ENCODE data around the gene C1orf94.

Gene C1orf94

GRCh38 chr1:34176830-34177603 lies at the start of gene C1orf94:
Gene C1orf94, plus strand, starts transcription at chr1:34176907. Its CDS starts 883 bp downstream, at chr1:34177790.
- no peak for DNase-seq

DNA sequence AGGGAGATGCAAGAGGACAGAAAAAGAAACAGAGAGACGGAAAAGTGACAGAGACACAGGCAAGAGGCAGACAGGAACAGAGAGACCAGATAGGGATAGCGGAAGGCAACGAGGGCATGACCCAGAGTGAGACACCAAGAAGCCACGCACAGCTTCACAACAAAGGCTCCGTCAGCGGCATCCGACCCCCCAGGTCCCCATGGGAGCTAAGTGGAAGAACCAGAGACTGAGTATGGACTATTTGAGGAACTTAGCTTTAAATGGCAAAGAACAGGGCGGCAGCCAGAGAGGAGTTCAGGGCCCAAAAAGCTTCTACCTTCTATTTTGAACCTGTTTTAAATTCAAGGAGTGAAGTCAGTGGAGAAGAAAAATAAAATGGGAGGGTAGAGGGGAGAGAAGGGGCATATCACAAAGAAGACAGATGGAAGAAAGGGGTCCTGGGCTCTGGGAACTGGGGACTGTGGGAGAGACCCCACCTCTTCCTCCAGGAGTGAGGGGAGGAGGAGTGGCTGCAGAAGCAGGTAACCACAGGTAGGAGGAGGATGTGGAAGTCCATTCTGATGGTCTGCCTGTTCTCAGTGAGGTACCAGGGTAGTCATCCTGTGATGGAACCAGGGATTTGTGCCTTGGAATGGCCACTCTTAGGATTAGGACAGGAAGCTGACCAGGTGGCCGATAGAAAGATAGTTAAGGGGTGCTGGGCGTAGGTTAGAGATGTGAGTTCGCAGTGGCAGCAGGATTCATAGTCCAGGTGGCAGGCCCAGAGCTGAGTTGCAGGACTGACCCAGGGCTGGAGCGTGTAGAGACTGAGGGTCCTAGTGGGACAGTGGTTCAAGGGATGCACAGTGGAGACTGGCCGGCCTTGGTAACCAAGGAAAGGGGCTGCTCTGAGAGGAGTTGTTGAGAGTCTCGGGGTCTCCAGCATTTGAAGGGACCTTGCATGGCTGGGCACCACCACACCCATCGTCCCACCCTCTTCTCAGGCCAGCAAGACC lies 49.4 kb upstream of the C1orf94 start:
- no peak for DNase-seq

DNA sequence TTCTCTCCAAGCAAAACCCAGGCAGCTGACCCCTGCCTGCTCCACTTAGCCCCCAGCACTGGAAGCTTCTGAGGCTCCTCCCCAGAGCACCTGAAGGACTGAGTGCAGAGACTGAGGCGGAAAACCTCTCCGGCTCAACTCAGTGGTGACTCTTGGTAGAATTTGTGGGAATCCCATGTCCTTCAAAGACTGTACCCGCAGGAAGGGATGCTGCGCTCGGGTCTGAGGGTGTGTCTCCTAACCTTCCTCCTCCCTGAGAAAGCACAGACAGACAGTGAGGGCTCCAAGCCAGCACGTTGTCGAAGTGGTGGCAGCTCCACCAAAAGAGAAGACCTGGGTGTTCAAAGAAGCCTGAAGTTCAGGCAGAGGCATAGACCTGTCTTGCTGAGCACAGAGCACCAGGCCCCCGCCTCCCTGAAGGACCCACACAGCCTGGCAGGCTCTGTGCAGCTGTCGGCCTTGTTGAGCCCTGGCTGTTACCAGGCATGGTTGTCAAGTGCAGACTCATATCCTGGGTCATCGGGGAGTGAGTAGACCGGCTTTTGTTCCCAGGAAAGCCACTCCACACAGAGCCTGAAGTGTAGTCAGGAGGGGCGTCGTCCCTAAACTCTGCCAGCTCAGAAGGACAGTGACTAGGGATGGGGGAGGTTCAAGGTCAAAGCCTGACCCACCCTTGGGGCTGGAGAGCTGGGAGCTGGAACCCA lies 48.4 kb upstream of the C1orf94 start:
- no peak for DNase-seq

DNA sequence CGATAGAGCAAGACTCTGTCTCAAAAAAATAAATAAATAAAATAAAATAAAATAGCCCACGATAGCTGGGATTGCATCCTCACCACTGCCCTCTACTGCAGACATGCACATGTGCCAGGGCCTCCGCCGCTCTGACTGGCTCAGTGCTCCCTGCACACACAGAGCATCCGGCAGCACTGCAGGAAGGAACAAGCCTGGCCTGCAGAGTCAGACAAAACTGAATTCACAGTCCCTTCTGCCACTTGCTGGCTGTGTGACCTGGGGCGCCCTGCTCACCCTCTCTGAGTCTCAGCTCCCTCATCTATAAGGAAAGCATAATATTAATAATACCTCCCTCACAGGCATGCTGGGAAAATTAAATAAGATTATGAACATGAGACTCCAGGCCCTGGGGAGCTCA lies 47.1 kb upstream of the C1orf94 start:
- DNase-seq = no peak

GRCh38 chr1:34130306-34130705 lies 46.4 kb upstream of the C1orf94 start:
- no peak for DNase-seq

DNA sequence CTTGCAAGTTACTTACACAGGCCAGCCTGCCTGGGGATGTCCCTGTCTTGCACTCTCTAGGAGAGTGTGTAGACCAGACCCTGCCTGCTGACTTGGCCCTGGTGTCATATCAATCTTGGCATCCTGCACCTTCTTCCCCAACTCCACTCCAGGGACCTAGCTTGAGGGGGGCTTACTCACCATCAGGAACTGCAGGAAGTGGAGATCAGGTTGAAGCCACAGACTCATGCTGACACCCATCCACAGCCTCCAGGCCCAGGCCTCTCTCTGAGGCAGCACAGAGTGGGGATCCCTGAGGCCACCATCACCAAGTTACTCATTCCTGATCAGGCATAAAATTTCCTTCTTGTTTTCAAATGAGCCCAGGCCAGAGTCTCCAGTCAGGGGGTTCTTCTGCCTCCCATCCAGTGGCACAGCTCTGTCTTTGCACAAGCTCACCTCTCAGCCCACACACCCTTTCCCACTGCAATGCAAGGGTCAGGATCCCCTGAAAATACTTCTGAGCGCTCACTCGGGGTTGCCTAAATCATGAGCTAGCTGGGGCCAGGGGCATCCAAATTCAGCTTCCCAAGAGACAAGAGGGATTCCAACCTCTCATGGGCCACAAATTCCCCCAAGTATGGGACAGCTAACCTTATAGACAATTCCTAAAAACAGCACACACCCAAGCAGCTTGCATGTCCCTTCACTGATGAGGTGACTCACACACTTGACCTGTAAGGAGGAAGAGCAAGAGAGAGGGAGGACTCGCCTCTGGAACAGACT lies 45.1 kb upstream of the C1orf94 start:
- no peak for DNase-seq

GRCh38 chr1:34132161-34132420 lies 44.6 kb upstream of the C1orf94 start:
- DNase-seq = no peak

- DNase-seq = no peak
Measured at GRCh38 chr1:34137411-34137810, 39.3 kb upstream of the C1orf94 start.

DNA sequence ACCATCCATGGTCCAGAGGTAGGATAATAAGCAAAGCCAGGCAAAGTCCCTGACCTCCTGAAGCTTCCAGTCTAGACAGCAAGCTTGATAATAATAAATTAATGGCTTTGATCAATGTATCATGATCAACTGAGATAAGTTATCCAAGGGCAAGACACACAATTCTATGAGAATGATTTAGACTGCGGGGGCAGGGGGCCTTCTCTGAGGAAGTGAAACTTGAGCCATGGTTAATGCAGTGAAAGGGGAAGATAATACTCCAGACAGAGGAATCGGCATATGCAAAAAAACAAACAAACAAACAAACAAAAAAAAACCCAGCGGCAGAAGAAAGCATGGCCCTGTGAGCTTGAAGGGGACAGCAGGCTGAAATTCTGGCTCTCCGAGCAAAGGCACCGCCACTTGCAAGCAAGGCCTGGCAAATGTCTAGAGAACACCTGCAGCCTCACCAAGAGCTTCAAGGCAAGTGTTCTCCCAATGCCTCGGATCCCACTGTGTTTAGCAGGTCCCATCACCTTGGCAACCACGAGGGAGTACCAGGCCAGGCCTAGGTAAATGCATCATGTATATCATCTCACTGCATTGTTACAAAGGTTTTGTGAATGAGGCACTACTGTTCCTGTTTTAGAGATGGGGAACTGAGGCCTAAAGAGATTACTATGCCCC lies 36.6 kb upstream of the C1orf94 start:
- DNase-seq = no peak

- DNase-seq = no peak
Measured at GRCh38 chr1:34143975-34144374, 32.7 kb upstream of the C1orf94 start.

DNA sequence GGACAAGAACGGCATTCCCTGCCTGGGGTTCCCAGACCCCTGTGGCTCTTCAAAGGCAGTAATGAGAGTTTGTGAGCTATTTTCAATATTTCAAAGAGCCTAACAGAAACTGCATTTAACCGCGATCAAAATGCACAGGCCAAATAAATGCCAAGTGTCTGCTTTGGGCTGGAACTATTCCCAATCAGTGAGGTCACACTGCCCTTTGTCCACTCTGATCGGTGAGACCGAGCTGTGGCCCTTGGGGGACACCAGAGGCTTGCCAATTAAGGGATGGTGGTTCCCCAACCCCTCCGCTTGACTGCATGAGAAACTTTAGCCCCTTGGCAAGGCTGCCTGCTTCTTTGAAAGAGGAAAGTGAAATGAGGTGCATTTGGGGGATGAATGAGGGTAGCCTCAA lies 31.9 kb upstream of the C1orf94 start:
- no peak for DNase-seq

GRCh38 chr1:34147301-34147700 lies 29.4 kb upstream of the C1orf94 start:
- no peak for DNase-seq

- DNase-seq = no peak
Measured at GRCh38 chr1:34149501-34149900, 27.2 kb upstream of the C1orf94 start.

- DNase-seq = no peak
Measured at GRCh38 chr1:34153246-34153645, 23.5 kb upstream of the C1orf94 start.

DNA sequence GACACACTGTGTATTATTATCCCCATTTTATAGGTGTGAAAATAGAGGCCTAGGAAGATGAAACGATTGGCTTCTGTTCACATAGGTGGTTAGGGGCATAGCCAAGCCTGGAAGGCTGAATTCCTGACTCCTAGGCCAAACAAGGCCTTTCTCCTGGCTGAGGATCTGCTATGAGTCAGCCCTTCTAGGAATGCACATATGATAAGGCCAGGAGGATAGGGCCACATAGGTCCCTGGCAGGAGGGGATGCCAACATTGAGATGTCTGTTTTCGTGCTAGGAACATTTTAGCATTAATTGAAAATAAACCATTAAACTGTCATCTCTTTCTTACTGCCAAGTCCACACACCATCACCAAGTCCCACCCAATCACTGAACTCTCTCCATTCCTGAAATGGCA lies 20.8 kb upstream of the C1orf94 start:
- no peak for DNase-seq

GRCh38 chr1:34156739-34157138 lies 20.0 kb upstream of the C1orf94 start:
- no peak for DNase-seq

- peak; percentile 61 for DNase-seq
Measured at GRCh38 chr1:34162852-34163766, 13.6 kb upstream of the C1orf94 start.

GRCh38 chr1:34163792-34164731 lies 12.6 kb upstream of the C1orf94 start:
- no peak for DNase-seq

DNA sequence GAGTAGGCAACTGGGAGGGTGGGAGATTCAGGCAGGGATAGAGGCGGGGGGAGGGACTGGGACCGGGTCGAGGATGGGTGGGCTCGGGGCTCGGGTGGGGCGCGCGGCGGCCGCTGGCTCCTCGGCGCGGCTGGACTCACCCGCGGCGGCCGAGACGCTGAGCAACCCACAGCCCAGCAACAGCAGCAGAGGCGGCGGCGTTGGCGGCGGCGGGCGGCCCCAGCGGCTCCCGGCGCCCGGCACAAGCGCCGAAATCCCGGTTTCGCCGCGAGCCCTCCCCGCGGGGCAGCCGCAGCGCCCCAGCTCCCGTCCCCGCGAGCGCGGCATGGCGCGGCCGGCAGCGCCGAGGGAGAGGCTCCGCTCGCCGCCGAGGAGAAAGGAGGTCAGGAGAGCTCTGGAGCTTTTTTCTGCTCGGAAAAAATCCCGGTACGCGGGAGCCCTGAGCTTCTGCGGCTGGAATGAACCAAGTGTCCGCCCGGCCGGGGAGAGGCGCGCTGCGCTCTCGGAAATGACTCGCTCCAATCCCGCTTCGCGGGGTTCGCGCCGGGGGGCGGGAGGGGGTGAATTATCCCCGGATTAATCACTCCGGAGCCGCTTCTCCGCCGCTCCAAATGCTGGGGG lies 11.8 kb upstream of the C1orf94 start, which contains the start of gene CSMD2:
CSMD2 (minus strand) TSS at position 460 of the 621 bp plus-strand sequence; CDS start at position 327, 133 bp downstream.
- no peak for DNase-seq

All from activated CD4-positive, alpha-beta T cell treated with anti-CD3 and anti-CD28 coated beads, Interleukin-10, Interleukin-2, amounts not matched to agents 100 ng/mL and 50 ng/mL, durations not matched to agents 16 hours and 8 hours (primary cell).